ENCODE data around the gene DPP4.
"Not testable (repeated sequence)": the region's sequence is repeated elsewhere in the genome, so short reads cannot be mapped to it uniquely, and the experiment has no call there.

DPP4 gene

DNA sequence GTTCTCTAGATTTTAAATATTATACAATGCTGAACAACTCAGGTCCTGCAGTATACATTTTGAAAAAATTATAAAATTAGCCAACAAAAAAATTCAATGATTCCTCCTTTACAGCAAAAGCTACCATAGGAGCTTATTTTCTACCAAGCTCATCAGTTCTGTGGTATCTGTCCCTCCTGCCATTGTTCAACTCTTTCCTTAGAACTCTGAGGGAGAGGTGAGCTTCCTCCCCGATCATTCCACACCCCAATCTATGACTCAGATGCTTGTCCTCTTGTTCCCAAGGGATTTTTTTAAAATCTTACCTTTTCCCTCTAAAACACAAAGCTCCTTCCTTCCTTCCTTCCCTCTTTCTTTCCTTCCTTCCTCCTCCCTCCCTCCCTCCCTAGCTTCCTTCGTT lies 13.5 kb downstream of the DPP4 start:
- peaks cover 7% of the 10 kb centered on the region in 2 donors for H3K9me3 ChIP-seq (ENCODE audit: control insufficient read depth in 2 of 2, low read length in 2 of 2)
- H3K9ac ChIP-seq (ENCODE audit: low read depth in 1 of 2, low read length in 2 of 2): no peak overlapping the region
- H3K27ac ChIP-seq (ENCODE audit: low read depth in 2 of 2, low read length in 2 of 2): no peak overlapping the region
- H3K36me3 ChIP-seq (ENCODE audit: control insufficient read depth in 2 of 2, insufficient read depth in 2 of 2, low read length in 2 of 2): peaks cover 0 to 5% of the 10 kb centered on the region in 2 donors
- H3K4me3 ChIP-seq (ENCODE audit: low read length in 2 of 2): no peak overlapping the region
- H3K4me1 ChIP-seq (ENCODE audit: control insufficient read depth in 2 of 2, insufficient read depth in 2 of 2, low read length in 2 of 2): no peaks in the 10 kb centered on the region
- H3K27me3 ChIP-seq (ENCODE audit: control insufficient read depth in 2 of 2, insufficient read depth in 2 of 2, low read length in 2 of 2): no peaks in the 10 kb centered on the region

DNA sequence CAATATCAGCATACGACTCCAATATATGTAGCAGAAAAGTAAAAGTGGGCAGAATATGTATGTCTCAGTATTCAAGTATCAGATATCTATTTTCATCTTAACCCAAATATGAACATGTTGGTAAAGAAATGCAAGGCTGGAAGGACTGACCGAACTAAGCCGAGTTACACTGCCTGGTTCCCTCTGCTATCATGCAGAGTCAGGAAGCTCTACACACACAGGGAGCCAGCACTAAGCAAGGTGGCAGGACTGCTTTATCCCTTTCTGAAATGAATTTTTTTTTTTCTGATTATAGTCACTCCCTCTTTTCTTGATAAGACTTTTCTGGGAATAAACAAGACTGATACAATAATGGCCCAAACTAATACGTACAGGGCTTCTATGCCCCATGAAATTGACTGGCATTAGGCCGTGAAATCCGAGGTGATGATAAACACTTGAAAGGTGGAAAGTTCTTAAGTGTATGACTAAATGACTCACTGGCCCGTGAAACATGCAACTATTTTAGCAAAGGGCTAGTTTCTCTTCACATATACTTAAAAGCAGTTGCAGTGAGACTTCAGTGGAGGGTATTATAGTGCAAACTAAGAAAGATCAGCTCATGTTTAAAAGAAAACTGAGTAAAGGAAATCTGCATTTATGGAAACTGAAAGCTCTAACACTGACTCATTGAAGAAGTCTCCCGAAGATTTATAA lies 14.9 kb downstream of the DPP4 start:
- no peaks in the 10 kb centered on the region for H3K4me1 ChIP-seq (ENCODE audit: control insufficient read depth in 2 of 2, insufficient read depth in 2 of 2, low read length in 2 of 2)
- peaks cover 7% of the 10 kb centered on the region in 2 donors for H3K9me3 ChIP-seq (ENCODE audit: control insufficient read depth in 2 of 2, low read length in 2 of 2)
- no peaks in the 10 kb centered on the region for H3K27me3 ChIP-seq (ENCODE audit: control insufficient read depth in 2 of 2, insufficient read depth in 2 of 2, low read length in 2 of 2)
- H3K9ac ChIP-seq (ENCODE audit: low read depth in 1 of 2, low read length in 2 of 2): no peak overlapping the region
- peaks cover 0 to 5% of the 10 kb centered on the region in 2 donors for H3K36me3 ChIP-seq (ENCODE audit: control insufficient read depth in 2 of 2, insufficient read depth in 2 of 2, low read length in 2 of 2)
- no peak overlapping the region for H3K4me3 ChIP-seq (ENCODE audit: low read length in 2 of 2)
- no peak overlapping the region for H3K27ac ChIP-seq (ENCODE audit: low read depth in 2 of 2, low read length in 2 of 2)

DNA sequence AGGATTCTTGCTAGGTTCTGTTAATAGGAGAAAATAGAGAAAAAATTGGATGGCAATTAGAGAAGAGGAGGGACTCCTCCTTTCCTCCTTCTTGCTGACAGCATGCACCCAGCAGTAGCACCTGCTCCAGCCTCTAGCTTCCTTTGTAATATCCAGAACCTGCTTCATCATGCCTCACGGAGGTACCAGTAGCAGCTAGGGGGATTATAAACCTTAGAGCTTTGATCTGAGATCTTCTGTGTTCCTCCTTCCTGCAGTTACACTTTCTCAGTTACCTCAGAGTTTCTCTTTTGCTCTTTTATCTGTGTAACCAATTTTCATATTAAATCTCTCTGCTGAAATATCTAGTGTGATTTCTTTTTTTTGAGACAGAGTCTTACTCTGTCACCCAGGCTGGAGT lies 16.6 kb downstream of the DPP4 start:
- no peak overlapping the region for H3K27ac ChIP-seq (ENCODE audit: low read depth in 2 of 2, low read length in 2 of 2)
- H3K9me3 ChIP-seq (ENCODE audit: control insufficient read depth in 2 of 2, low read length in 2 of 2): peaks cover 7% of the 10 kb centered on the region in 2 donors

DNA sequence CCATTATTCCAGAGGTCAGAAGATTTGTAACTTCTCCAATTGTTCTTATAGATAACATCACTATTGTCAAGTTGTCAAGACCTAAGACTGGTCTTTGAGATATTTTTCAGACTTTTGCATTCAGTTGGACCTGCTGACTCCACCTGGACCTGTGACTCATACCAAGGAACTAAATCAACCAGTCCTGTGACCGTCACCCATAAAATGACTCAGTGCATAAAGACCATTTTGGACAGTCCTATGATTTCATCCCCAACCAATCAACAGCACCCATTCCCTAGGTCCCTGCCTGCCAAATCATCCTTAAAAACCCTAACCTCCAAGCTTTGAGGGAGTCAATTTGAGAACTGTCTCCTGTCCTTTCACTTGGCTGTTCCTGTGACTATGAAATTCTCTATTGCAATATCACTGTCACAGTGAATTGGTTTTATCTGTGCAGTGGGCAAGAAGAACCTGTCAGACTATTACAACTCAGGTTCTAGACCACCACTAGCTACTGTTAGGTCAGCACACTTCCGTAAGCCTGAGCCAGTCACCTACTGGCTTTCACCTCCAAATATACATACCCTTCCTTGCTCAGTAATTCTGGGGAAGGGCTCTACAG lies 17.1 kb downstream of the DPP4 start:
- Histone ChIP-seq H3K27ac (ENCODE audit: low read depth in 2 of 2, low read length in 2 of 2) (no peak overlapping the region), H3K9ac (ENCODE audit: low read depth in 1 of 2, low read length in 2 of 2) (no peak overlapping the region), H3K36me3 (ENCODE audit: control insufficient read depth in 2 of 2, insufficient read depth in 2 of 2, low read length in 2 of 2) (peaks cover 0 to 5% of the 10 kb centered on the region in 2 donors), H3K9me3 (ENCODE audit: control insufficient read depth in 2 of 2, low read length in 2 of 2) (peaks cover 7% of the 10 kb centered on the region in 2 donors), H3K4me3 (ENCODE audit: low read length in 2 of 2) (no peak overlapping the region), H3K27me3 (ENCODE audit: control insufficient read depth in 2 of 2, insufficient read depth in 2 of 2, low read length in 2 of 2) (no peaks in the 10 kb centered on the region), H3K4me1 (ENCODE audit: control insufficient read depth in 2 of 2, insufficient read depth in 2 of 2, low read length in 2 of 2) (no peaks in the 10 kb centered on the region)

More for the DNA sequence above, 16.6 kb downstream of the DPP4 start:
- no peaks in the 10 kb centered on the region for H3K4me1 ChIP-seq (ENCODE audit: control insufficient read depth in 2 of 2, insufficient read depth in 2 of 2, low read length in 2 of 2)
- H3K9ac ChIP-seq (ENCODE audit: low read depth in 1 of 2, low read length in 2 of 2): no peak overlapping the region
- H3K4me3 ChIP-seq (ENCODE audit: low read length in 2 of 2): no peak overlapping the region
- H3K27me3 ChIP-seq (ENCODE audit: control insufficient read depth in 2 of 2, insufficient read depth in 2 of 2, low read length in 2 of 2): no peaks in the 10 kb centered on the region
- peaks cover 0 to 5% of the 10 kb centered on the region in 2 donors for H3K36me3 ChIP-seq (ENCODE audit: control insufficient read depth in 2 of 2, insufficient read depth in 2 of 2, low read length in 2 of 2)

GRCh38 chr2:162053808-162054155 lies 20.2 kb downstream of the DPP4 start:
- H3K36me3 ChIP-seq (ENCODE audit: control insufficient read depth in 2 of 2, insufficient read depth in 2 of 2, low read length in 2 of 2): peaks cover 0 to 5% of the 10 kb centered on the region in 2 donors
- H3K4me3 ChIP-seq (ENCODE audit: low read length in 2 of 2): no peak overlapping the region
- no peak overlapping the region for H3K9ac ChIP-seq (ENCODE audit: low read depth in 1 of 2, low read length in 2 of 2)
- H3K27me3 ChIP-seq (ENCODE audit: control insufficient read depth in 2 of 2, insufficient read depth in 2 of 2, low read length in 2 of 2): no peaks in the 10 kb centered on the region
- no peak overlapping the region for H3K27ac ChIP-seq (ENCODE audit: low read depth in 2 of 2, low read length in 2 of 2)
- peaks cover 7% of the 10 kb centered on the region in 2 donors for H3K9me3 ChIP-seq (ENCODE audit: control insufficient read depth in 2 of 2, low read length in 2 of 2)
- H3K4me1 ChIP-seq (ENCODE audit: control insufficient read depth in 2 of 2, insufficient read depth in 2 of 2, low read length in 2 of 2): no peaks in the 10 kb centered on the region

- Histone ChIP-seq H3K9ac (ENCODE audit: low read depth in 1 of 2, low read length in 2 of 2) (no peak overlapping the region), H3K4me3 (ENCODE audit: low read length in 2 of 2) (no peak overlapping the region), H3K27ac (ENCODE audit: low read depth in 2 of 2, low read length in 2 of 2) (no peak overlapping the region), H3K36me3 (ENCODE audit: control insufficient read depth in 2 of 2, insufficient read depth in 2 of 2, low read length in 2 of 2) (peaks cover 0 to 5% of the 10 kb centered on the region in 2 donors), H3K9me3 (ENCODE audit: control insufficient read depth in 2 of 2, low read length in 2 of 2) (peaks cover 7% of the 10 kb centered on the region in 2 donors), H3K27me3 (ENCODE audit: control insufficient read depth in 2 of 2, insufficient read depth in 2 of 2, low read length in 2 of 2) (no peaks in the 10 kb centered on the region), H3K4me1 (ENCODE audit: control insufficient read depth in 2 of 2, insufficient read depth in 2 of 2, low read length in 2 of 2) (no peaks in the 10 kb centered on the region)
Measured at GRCh38 chr2:162053066-162053807, 20.8 kb downstream of the DPP4 start.

DNA sequence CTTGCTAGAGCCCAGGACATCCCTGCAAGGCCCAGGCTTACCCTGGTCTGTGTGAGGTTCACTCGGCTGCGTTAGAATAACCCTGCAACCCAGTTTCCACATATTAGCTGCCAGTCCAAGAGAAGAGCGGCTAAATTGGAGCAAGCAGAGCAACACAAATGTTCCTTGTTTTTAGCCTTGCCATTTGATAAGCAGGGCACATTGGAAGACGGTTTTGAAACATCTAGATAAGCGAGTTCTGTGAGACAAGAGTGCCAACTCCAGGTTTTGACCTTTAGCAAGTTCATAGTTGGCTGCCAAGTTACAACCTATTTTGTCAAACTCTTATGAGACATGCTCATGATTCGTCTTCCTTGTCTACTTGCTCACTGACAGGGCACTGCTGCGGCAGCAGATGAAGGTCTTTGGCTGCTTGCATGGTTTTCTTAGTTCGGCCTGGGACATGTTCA lies 23.5 kb downstream of the DPP4 start:
- Histone ChIP-seq H3K36me3 (ENCODE audit: control insufficient read depth in 2 of 2, insufficient read depth in 2 of 2, low read length in 2 of 2) (no peaks in the 10 kb centered on the region), H3K27me3 (ENCODE audit: control insufficient read depth in 2 of 2, insufficient read depth in 2 of 2, low read length in 2 of 2) (no peaks in the 10 kb centered on the region), H3K4me3 (ENCODE audit: low read length in 2 of 2) (no peak overlapping the region), H3K4me1 (ENCODE audit: control insufficient read depth in 2 of 2, insufficient read depth in 2 of 2, low read length in 2 of 2) (no peaks in the 10 kb centered on the region), H3K9ac (ENCODE audit: low read depth in 1 of 2, low read length in 2 of 2) (no peak overlapping the region), H3K27ac (ENCODE audit: low read depth in 2 of 2, low read length in 2 of 2) (no peak overlapping the region), H3K9me3 (ENCODE audit: control insufficient read depth in 2 of 2, low read length in 2 of 2) (no peaks in the 10 kb centered on the region)

DNA sequence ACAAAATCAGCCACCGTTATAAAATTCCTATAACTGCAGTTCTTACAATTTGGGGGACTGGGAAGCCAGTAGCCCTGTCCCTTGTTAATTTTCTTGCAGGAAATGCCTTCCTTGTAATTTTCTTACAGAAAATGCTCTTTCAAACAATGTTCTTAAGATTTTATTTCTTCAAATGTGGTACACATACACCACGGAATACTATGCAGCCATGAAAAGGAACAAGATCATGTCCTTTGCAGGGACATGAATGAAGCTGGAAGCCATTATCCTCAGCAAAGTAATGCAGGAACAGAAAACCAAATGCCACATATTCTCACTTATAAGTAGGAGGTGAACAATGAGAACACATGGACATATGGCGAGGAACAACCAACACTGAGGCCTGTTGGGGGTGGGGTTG lies 24.9 kb downstream of the DPP4 start:
- H3K27me3 ChIP-seq (ENCODE audit: control insufficient read depth in 2 of 2, insufficient read depth in 2 of 2, low read length in 2 of 2); H3K27ac ChIP-seq (ENCODE audit: low read depth in 2 of 2, low read length in 2 of 2); H3K9me3 ChIP-seq (ENCODE audit: control insufficient read depth in 2 of 2, low read length in 2 of 2); H3K4me3 ChIP-seq (ENCODE audit: low read length in 2 of 2); H3K36me3 ChIP-seq (ENCODE audit: control insufficient read depth in 2 of 2, insufficient read depth in 2 of 2, low read length in 2 of 2); H3K9ac ChIP-seq (ENCODE audit: low read depth in 1 of 2, low read length in 2 of 2); H3K4me1 ChIP-seq (ENCODE audit: control insufficient read depth in 2 of 2, insufficient read depth in 2 of 2, low read length in 2 of 2): not testable (repeated sequence)

DNA sequence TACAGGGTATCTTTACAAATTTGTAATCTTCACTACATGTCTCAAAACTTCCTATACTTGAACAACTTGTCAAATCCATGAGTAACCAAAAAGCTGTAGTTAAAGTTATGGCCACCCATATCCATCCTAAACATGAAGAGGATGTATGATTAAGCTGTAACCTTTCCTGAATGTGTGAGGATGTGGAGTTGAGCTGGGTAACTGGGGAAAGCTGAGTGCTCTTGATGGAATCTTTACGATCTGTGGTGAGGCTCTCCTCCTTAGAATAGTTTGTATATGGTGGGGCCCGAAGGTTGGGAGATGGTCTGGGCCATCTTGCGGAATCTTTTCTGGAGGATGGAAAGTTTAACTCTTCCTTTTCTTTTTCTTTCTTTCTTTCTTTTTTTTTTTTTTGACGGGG lies 29.4 kb downstream of the DPP4 start:
- Histone ChIP-seq H3K4me3 (ENCODE audit: low read length in 2 of 2) (no peak overlapping the region), H3K27ac (ENCODE audit: low read depth in 2 of 2, low read length in 2 of 2) (no peak overlapping the region), H3K27me3 (ENCODE audit: control insufficient read depth in 2 of 2, insufficient read depth in 2 of 2, low read length in 2 of 2) (no peaks in the 10 kb centered on the region), H3K4me1 (ENCODE audit: control insufficient read depth in 2 of 2, insufficient read depth in 2 of 2, low read length in 2 of 2) (no peaks in the 10 kb centered on the region), H3K9ac (ENCODE audit: low read depth in 1 of 2, low read length in 2 of 2) (no peak overlapping the region), H3K36me3 (ENCODE audit: control insufficient read depth in 2 of 2, insufficient read depth in 2 of 2, low read length in 2 of 2) (peaks cover 5 to 7% of the 10 kb centered on the region in 2 donors), H3K9me3 (ENCODE audit: control insufficient read depth in 2 of 2, low read length in 2 of 2) (no peaks in the 10 kb centered on the region)

- no peak overlapping the region for H3K4me3 ChIP-seq (ENCODE audit: low read length in 2 of 2)
- no peak overlapping the region for H3K27ac ChIP-seq (ENCODE audit: low read depth in 2 of 2, low read length in 2 of 2)
- H3K9me3 ChIP-seq (ENCODE audit: control insufficient read depth in 2 of 2, low read length in 2 of 2): no peaks in the 10 kb centered on the region
- peaks cover 5 to 7% of the 10 kb centered on the region in 2 donors for H3K36me3 ChIP-seq (ENCODE audit: control insufficient read depth in 2 of 2, insufficient read depth in 2 of 2, low read length in 2 of 2)
- H3K27me3 ChIP-seq (ENCODE audit: control insufficient read depth in 2 of 2, insufficient read depth in 2 of 2, low read length in 2 of 2): no peaks in the 10 kb centered on the region
- H3K4me1 ChIP-seq (ENCODE audit: control insufficient read depth in 2 of 2, insufficient read depth in 2 of 2, low read length in 2 of 2): no peaks in the 10 kb centered on the region
- H3K9ac ChIP-seq (ENCODE audit: low read depth in 1 of 2, low read length in 2 of 2): no peak overlapping the region
Measured at GRCh38 chr2:162043132-162043531, 30.9 kb downstream of the DPP4 start.
